HG03064 (cell line): ENCODE measurements around the gene ENO2.

Experiments
- ATAC-seq: cut with Tn5 transposase; IDR thresholded peaks from one replicate; pipeline ENCODE4 v1.9.1; 2021; ENCODE audit warnings: low read depth; ENCODE audit not compliant: unreplicated experiment

The ENO2 gene

DNA sequence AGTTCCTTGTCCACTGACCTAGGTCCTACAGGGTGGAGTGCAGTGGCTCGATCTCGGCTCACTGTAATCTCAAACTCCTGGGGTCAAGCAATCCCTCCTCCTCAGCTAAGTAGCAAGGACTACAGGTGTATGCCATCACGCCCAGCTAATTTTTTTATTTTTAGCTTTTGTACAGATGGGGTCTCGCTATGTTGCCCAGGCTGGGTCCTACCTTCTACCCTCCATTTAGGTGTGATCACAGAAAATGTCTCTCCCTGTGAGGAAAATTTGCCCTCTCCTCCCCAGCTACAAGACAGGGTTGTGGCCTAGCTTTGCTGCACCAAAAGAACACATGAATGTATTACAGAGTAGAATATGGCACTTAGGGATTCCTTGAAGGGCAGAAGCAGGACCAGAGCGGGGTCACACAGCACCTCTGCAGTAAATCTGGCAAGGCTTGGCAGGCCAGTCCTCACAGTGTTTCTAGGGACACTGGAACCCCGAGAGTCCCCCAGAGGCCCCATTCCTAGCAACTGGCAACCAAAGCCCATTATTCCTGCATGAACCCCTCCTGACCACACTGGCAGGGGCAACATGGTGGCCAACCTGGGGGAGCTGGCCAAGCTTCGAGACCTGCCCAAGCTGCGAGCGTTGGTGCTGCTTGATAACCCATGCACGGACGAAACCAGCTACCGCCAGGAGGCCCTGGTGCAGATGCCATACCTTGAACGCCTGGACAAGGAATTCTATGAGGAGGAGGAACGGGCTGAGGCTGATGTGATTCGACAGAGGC lies 2.0 kb upstream of the ENO2 start:
- no peak for ATAC-seq

DNA sequence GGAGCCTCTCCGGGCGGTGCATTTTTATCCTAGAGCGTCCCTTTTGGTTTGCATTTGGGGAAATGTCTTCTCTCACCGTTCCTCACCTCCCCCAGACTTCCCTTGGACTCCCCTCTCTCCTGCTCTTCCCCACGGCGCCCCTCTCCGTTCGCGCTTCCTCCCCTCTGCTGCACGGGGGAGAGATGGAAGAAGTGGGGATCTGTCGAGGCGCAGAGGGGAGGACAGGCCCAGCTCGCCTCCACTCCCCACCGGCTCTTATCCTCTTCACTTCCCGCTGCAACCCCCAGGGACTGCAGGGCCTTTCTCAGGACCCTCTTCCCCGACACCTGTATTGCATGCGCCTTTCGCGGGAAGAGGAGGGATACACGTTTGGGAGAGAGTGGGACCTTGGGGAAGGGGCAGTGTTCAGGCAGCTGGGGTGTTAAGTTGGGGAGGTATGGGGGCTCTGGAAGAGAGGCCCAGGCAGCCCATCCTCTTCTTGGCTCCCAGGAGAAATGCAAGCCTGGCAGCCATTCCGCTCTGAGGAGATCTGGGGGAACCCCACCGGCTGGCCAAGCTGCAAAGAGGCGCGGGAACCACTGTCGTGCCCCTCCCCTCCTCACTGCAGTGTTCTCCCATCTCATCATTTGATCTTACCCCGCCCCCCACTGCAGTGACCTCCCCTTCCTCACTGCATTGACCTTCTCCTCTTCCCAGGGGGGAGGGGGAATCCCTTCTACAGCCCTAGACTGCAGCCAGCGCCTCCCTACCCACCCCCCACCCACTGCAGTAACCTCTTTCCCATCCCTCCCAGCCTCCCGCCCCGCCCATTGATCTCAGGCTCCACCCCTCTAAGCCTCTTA lies 788 bp downstream of the ENO2 start:
- ATAC-seq: no peak

GRCh38 chr12:6915789-6916285 lies 1.5 kb downstream of the ENO2 start:
- ATAC-seq: no peak

- ATAC-seq: no peak
These were observed 2.2 kb downstream of the ENO2 start for GRCh38 chr12:6916426-6917200.

DNA sequence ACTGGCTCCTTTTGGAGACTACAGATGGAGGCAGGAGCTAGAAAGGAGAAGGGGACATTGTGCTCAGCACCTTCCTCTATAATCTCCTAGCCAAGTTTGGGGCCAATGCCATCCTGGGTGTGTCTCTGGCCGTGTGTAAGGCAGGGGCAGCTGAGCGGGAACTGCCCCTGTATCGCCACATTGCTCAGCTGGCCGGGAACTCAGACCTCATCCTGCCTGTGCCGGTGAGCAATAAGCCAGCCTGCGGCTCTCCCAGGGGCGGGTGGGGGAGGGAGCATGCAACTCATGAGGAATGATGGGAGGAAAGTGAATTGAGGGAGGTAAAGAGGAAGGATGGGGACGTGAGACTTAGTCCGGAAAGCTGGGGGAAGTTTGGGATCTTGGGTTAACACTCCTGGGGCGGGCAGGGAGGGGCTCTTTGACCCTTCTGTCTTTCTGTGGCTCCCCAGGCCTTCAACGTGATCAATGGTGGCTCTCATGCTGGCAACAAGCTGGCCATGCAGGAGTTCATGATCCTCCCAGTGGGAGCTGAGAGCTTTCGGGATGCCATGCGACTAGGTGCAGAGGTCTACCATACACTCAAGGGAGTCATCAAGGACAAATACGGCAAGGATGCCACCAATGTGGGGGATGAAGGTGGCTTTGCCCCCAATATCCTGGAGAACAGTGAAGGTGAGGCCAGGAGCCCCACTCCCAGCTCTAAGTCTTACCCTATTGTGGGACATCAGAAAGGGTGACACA lies 3.3 kb downstream of the ENO2 start:
- ATAC-seq: no peak

- ATAC-seq: no peak
These were observed 5.2 kb downstream of the ENO2 start for GRCh38 chr12:6919588-6919987.

GRCh38 chr12:6921539-6921938 lies 7.2 kb downstream of the ENO2 start:
- no peak for ATAC-seq

GRCh38 chr12:6921996-6922946 lies 7.9 kb downstream of the ENO2 start:
- no peak for ATAC-seq

- ATAC-seq: no peak
These were observed 8.8 kb downstream of the ENO2 start for GRCh38 chr12:6923003-6923732.

DNA sequence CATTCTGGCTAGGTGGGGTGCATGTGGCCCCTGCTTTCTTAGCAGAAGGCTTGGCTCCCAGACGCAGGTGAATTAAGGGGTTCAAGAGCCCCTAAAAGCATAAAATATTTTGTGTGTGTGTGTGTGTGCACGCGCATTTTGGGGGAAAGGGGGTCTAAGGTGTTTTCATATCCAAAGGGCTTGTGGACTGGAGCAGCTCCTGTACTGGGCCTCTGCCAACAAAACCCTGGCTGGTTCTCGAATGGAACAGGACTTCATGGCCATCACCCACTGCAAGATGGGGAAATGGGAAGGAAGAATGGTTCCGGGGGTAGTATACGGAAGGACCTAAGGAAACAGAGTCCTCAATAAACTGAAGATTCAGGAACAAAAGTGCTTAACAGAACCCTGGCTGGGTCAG lies 9.5 kb downstream of the ENO2 start:
- ATAC-seq: no peak

- no peak for ATAC-seq
These were observed 10.8 kb downstream of the ENO2 start for GRCh38 chr12:6925239-6925539.

- ATAC-seq: no peak
These were observed 11.3 kb downstream of the ENO2 start for GRCh38 chr12:6925540-6926279.

DNA sequence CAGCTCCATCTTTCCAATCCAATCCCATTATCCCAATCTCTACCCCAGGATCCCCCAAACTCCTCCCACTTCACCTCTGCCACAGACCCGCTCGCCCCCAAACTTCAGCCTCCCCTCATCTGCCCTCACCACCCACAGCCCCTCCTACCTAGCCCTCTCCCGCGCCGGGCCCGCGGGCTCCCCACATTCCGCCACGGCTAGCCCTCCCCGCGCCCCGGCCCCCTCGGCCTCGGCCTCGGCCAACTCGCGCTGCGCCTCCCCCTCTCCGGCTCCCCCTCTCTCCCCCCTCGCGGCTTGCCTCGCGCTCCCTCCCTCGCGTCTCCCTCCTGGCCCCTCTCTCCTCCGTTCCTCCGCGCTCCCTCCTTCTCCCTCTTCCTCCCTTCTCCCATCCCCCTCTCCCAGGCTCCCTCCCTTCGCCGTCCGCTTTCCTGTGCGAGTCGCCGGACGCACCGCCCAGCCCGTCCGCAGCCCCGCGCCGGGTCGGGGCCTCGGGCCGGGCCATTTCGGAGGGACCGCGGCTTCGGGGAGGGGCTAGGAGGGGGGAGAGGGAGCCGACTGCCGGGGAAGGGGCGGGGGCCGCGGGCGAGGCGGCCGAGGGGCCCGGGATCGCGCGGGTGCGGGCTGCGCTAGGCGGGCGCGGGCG lies 13.1 kb downstream of the ENO2 start, which contains the start of gene ATN1:
TSS of gene ATN1 (plus strand) at position 581 of the 643 bp plus-strand sequence. CDS start 6,043 bp downstream, outside the sequence.
- ATAC-seq: no peak

DNA sequence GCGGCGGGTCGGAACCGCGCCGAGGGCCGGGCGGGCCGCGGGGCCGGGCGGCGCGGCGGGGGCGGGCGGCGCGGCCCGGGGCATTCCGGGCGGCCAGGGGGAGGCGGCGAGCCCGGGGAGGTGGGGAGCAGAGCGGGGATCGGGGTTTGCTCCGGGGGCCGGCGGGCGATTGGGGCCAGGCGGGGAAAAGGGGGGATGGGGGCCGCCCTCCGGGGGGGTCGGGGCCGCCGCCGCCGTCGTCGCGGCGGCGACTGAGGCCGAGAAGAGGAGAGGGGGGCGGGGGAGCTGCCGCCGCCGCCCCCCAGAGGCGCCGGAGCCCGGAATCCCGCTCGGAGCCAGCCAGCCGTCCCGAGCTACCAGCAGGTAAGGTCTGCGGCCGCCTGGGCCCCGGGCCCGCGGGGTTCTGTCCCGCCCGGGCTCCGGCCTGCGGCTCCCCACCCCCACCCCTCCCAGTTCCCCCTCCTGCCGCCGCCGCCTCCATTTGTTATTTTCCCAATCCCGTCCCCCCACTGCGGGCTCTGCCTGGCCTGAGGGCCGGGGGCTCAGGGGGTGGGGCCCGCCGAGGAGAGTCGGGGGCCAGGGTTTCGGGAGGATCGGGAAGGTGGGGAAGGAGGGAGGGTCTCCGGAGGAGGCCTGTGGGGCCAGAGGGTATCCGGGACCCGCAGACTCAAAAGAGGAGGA lies 13.8 kb downstream of the ENO2 start:
- ATAC-seq: no peak

GRCh38 chr12:6928703-6929407 lies 14.5 kb downstream of the ENO2 start:
- no peak for ATAC-seq
